ENCODE data around the gene PACS2.

The PACS2 gene

GRCh38 chr14:105411985-105412770 is 97.6 kb downstream of the PACS2 start:
- DNase-seq (ENCODE audit: extremely low read depth, low read depth) = no peak
- H3K4me3 ChIP-seq (replicated peaks; ENCODE audit: low read depth, low read length) = no peak overlapping the region
- no peak for TF ChIP-seq CTCF (IDR thresholded peaks at IDR 0.05; ENCODE audit: low read depth, low read length, missing control alignments)

- no peak for DNase-seq (ENCODE audit: extremely low read depth, low read depth)
- no peak for TF ChIP-seq CTCF (IDR thresholded peaks at IDR 0.05; ENCODE audit: low read depth, low read length, missing control alignments)
- no peak overlapping the region for H3K4me3 ChIP-seq (replicated peaks; ENCODE audit: low read depth, low read length)
Measured at GRCh38 chr14:105412771-105413543, 98.4 kb downstream of the PACS2 start.

- no peak for DNase-seq (ENCODE audit: extremely low read depth, low read depth)
- TF ChIP-seq CTCF (IDR thresholded peaks at IDR 0.05; ENCODE audit: low read depth, low read length, missing control alignments) = no peak
- H3K4me3 ChIP-seq (replicated peaks; ENCODE audit: low read depth, low read length) = no peak overlapping the region
Measured at GRCh38 chr14:105413544-105413886, 99.0 kb downstream of the PACS2 start.

- H3K4me3 ChIP-seq (replicated peaks; ENCODE audit: low read depth, low read length) = peak overlapping the region; percentile 32
- TF ChIP-seq CTCF (IDR thresholded peaks at IDR 0.05; ENCODE audit: low read depth, low read length, missing control alignments) = peak; percentile 23
- no peak for DNase-seq (ENCODE audit: extremely low read depth, low read depth)
Measured at GRCh38 chr14:105414456-105415371, 100.2 kb downstream of the PACS2 start.

GRCh38 chr14:105415481-105416428 is 101.2 kb downstream of the PACS2 start:
- TF ChIP-seq CTCF (IDR thresholded peaks at IDR 0.05; ENCODE audit: low read depth, low read length, missing control alignments) = no peak
- DNase-seq (ENCODE audit: extremely low read depth, low read depth) = no peak
- H3K4me3 ChIP-seq (replicated peaks; ENCODE audit: low read depth, low read length) = peak overlapping the region; percentile 32
